Astrocyte of the cerebellum (primary cell): ENCODE data around the gene VAV1.

ENCODE experiments used
- DNase-seq: peaks from one replicate; pipeline ENCODE4 v3.0.0-alpha.2; 2011; ENCODE audit warnings: low read depth
- H3K4me3 ChIP-seq: 2 replicates; pipeline ENCODE4 v1.5.1; 2011; ENCODE audit warnings: mild to moderate bottlenecking, low read depth, low read length, moderate library complexity
- CTCF ChIP-seq: IDR thresholded peaks from 2 replicates; pipeline ENCODE4 v1.5.1; 2012; ENCODE audit warnings: low read length, low read depth, moderate library complexity, mild to moderate bottlenecking; ENCODE audit errors: missing control alignments
- in situ Hi-C: cut with HindIII; loops from 2 replicates; pipeline ENCODE4 v1.10.0; 2017; ENCODE audit warnings: low sequenced_read_pairs

The VAV1 gene

DNA sequence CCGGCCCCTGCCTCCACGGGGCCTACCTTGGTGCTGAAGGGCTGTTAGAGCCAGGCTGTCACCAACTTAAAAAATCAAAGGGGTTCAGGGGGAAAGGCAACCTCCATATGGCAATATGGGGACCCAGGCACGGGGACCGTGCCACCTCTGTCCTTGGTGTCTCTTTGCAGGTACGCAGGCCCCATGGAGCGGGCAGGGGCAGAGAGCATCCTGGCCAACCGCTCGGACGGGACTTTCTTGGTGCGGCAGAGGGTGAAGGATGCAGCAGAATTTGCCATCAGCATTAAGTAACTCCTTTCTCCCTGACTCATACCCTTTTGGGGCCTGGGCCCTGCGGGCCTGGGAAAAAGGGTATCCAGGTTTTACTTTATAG is 75.3 kb downstream of the VAV1 start:
- DNase-seq: no peak
- TF ChIP-seq CTCF: no peak
- in situ Hi-C loops: no loop called here

GRCh38 chr19:6848986-6849385 is 76.5 kb downstream of the VAV1 start:
- no peak overlapping the region for H3K4me3 ChIP-seq
- TF ChIP-seq CTCF: no peak
- in situ Hi-C loops: no loop called here
- no peak for DNase-seq

More for the DNA sequence above, 75.3 kb downstream of the VAV1 start:
- H3K4me3 ChIP-seq: no peak overlapping the region

- no peak for DNase-seq
- TF ChIP-seq CTCF: no peak
- in situ Hi-C loops: no loop called here
Measured at GRCh38 chr19:6849876-6850275, 77.4 kb downstream of the VAV1 start.

GRCh38 chr19:6851359-6851758 is 78.9 kb downstream of the VAV1 start:
- H3K4me3 ChIP-seq: no peak overlapping the region
- no peak for TF ChIP-seq CTCF
- DNase-seq: no peak
- in situ Hi-C loops: no loop called here

More at GRCh38 chr19:6849876-6850275, 77.4 kb downstream of the VAV1 start:
- H3K4me3 ChIP-seq: no peak overlapping the region

- H3K4me3 ChIP-seq: no peak overlapping the region
- DNase-seq: no peak
- in situ Hi-C loops: no loop called here
- no peak for TF ChIP-seq CTCF
Measured at GRCh38 chr19:6852001-6852400, 79.5 kb downstream of the VAV1 start.

DNA sequence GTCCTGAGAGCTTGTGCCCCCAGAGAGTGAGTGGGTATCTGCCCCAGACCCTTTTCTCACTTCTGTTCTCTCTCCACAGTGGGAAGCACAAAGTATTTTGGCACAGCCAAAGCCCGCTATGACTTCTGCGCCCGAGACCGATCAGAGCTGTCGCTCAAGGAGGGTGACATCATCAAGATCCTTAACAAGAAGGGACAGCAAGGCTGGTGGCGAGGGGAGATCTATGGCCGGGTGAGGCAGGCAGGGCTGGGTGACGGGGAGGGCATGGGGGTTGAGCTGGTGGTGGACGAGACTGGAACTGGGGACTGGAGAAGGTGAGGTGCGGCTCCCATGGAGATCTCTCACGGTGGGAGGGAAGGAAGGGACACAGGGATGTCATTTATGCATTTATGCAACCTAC is 81.4 kb downstream of the VAV1 start:
- H3K4me3 ChIP-seq: no peak overlapping the region
- no peak for DNase-seq
- no peak for TF ChIP-seq CTCF
- in situ Hi-C loops: no loop called here

GRCh38 chr19:6854758-6855157 is 82.2 kb downstream of the VAV1 start:
- TF ChIP-seq CTCF: no peak
- no peak overlapping the region for H3K4me3 ChIP-seq
- in situ Hi-C loops: no loop called here
- DNase-seq: no peak
